HepG2 (cell line): Measurements from ENCODE around the gene TANC1.

Experiments
- EZH2 ChIP-seq: conservative IDR thresholded peaks from 2 replicates; pipeline ENCODE4 v1.6.1; 2012; ENCODE audit warnings: mild to moderate bottlenecking, low read depth, low read length, moderate library complexity
- HNRNPH1 ChIP-seq: fragments of 200-400 bp; formaldehyde crosslinking; optimal IDR thresholded peaks from 2 replicates; pipeline ENCODE3; 2017; ENCODE audit warnings: mild to moderate bottlenecking, low read depth, low read length
- MXI1 ChIP-seq: IDR thresholded peaks from 3 replicates; pipeline ENCODE4 v1.6.1; 2012; ENCODE audit warnings: low read depth, low read length, inconsistent platforms, borderline replicate concordance
- NFE2L1 ChIP-seq: sonication (generic); formaldehyde crosslinking; IDR thresholded peaks from 2 replicates; pipeline ENCODE4 v1.4.0; 2020; ENCODE audit warnings: missing genetic modification reagents, mild to moderate bottlenecking, borderline replicate concordance
- NR1H2 ChIP-seq: sonication (generic); formaldehyde crosslinking; IDR thresholded peaks from 2 replicates; pipeline ENCODE4 v1.8.1; 2022; ENCODE audit warnings: low read depth, missing genetic modification reagents, borderline replicate concordance
- POLR2AphosphoS5 ChIP-seq: IDR thresholded peaks from 2 replicates; pipeline ENCODE4 v1.6.1; 2012; ENCODE audit warnings: low read depth, low read length
- REST ChIP-seq, 2 experiments: IDR thresholded peaks; 2 replicates each; pipeline ENCODE4 v1.6.1; 2011 to 2012; ENCODE audit warnings: low read length in 2 of 2, borderline replicate concordance in 1 of 2, low read depth in 1 of 2, mild to moderate bottlenecking in 1 of 2, moderate library complexity in 1 of 2
- TF ChIP-seq, protein P1 (sequence below): sonication (generic); formaldehyde crosslinking; IDR thresholded peaks from 2 replicates; pipeline ENCODE4 v1.5.0; 2020; ENCODE audit warnings: mild to moderate bottlenecking, missing genetic modification reagents, moderate library complexity
- TF ChIP-seq, protein P2 (sequence below): sonication (generic); formaldehyde crosslinking; IDR thresholded peaks from 2 replicates; pipeline ENCODE4 v1.5.0; 2020; ENCODE audit warnings: missing genetic modification reagents

- no peak for TF ChIP-seq NFE2L1
- TF ChIP-seq, protein P1, sequence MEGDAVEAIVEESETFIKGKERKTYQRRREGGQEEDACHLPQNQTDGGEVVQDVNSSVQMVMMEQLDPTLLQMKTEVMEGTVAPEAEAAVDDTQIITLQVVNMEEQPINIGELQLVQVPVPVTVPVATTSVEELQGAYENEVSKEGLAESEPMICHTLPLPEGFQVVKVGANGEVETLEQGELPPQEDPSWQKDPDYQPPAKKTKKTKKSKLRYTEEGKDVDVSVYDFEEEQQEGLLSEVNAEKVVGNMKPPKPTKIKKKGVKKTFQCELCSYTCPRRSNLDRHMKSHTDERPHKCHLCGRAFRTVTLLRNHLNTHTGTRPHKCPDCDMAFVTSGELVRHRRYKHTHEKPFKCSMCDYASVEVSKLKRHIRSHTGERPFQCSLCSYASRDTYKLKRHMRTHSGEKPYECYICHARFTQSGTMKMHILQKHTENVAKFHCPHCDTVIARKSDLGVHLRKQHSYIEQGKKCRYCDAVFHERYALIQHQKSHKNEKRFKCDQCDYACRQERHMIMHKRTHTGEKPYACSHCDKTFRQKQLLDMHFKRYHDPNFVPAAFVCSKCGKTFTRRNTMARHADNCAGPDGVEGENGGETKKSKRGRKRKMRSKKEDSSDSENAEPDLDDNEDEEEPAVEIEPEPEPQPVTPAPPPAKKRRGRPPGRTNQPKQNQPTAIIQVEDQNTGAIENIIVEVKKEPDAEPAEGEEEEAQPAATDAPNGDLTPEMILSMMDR = no peak
- no peak for TF ChIP-seq HNRNPH1
- no peak for TF ChIP-seq NR1H2 (CRISPR knock-in tag)
- TF ChIP-seq, protein P2, sequence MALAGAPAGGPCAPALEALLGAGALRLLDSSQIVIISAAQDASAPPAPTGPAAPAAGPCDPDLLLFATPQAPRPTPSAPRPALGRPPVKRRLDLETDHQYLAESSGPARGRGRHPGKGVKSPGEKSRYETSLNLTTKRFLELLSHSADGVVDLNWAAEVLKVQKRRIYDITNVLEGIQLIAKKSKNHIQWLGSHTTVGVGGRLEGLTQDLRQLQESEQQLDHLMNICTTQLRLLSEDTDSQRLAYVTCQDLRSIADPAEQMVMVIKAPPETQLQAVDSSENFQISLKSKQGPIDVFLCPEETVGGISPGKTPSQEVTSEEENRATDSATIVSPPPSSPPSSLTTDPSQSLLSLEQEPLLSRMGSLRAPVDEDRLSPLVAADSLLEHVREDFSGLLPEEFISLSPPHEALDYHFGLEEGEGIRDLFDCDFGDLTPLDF (CRISPR knock-in tag) = no peak
- no peak for TF ChIP-seq REST (IDR thresholded peaks at IDR 0.05; ENCODE audit: borderline replicate concordance in 1 of 2, low read depth in 1 of 2, low read length in 2 of 2)
- no peak for TF ChIP-seq EZH2
- TF ChIP-seq POLR2AphosphoS5 = no peak
- TF ChIP-seq MXI1 = no peak
Measured at GRCh38 chr2:159119652-159120257, 151.3 kb downstream of the TANC1 start.
